Endodermal cell (in vitro differentiated cells): ENCODE measurements around the gene ABCF1. TPM values are rescaled to one million over a fixed set of nuclear protein-coding genes. Genes with fewer than 3 reads are reported as not detected.

Experiments used
- DNase-seq: peaks from one replicate; pipeline ENCODE4 v3.0.0-alpha.2; 2017
- H3K27ac ChIP-seq: 2 replicates; pipeline ENCODE4 v1.5.1; 2013; ENCODE audit warnings: mild to moderate bottlenecking, low read depth, low read length, moderate library complexity
- H3K27me3 ChIP-seq: 2 replicates; pipeline ENCODE4 v1.6.1; 2013; ENCODE audit warnings: mild to moderate bottlenecking, low read length, moderate library complexity; ENCODE audit not compliant: insufficient read depth, control insufficient read depth, poor library complexity, severe bottlenecking
- H3K36me3 ChIP-seq: 2 replicates; pipeline ENCODE4 v1.7.0; 2013; ENCODE audit warnings: mild to moderate bottlenecking, low read length, moderate library complexity; ENCODE audit not compliant: control insufficient read depth, insufficient read depth
- H3K4me1 ChIP-seq: one replicate; pipeline ENCODE4 v1.7.0; 2013; ENCODE audit warnings: low read length; ENCODE audit not compliant: control insufficient read depth, insufficient read depth
- H3K4me3 ChIP-seq: 2 replicates; pipeline ENCODE4 v1.5.1; 2013; ENCODE audit warnings: mild to moderate bottlenecking, low read length, moderate library complexity
- H3K9ac ChIP-seq: 2 replicates; pipeline ENCODE4 v1.6.1; 2013; ENCODE audit warnings: mild to moderate bottlenecking, low read length, moderate library complexity; ENCODE audit not compliant: poor library complexity, severe bottlenecking; ENCODE audit errors: extremely low read depth
- H3K9me3 ChIP-seq: 2 replicates; pipeline ENCODE4 v1.6.1; 2013; ENCODE audit warnings: mild to moderate bottlenecking, low read length, moderate library complexity; ENCODE audit not compliant: control insufficient read depth
- H3K27ac Mint-ChIP-seq: 2 replicates; pipeline ENCODE4 v1.8.0; 2020; ENCODE audit warnings: mixed read lengths
- H3K27me3 Mint-ChIP-seq: 2 replicates; pipeline ENCODE4 v1.8.0; 2021; ENCODE audit warnings: mild to moderate bottlenecking, mixed read lengths; ENCODE audit not compliant: insufficient read depth
- H3K36me3 Mint-ChIP-seq: 2 replicates; pipeline ENCODE4 v1.8.0; 2020; ENCODE audit warnings: low read depth, mixed read lengths
- H3K4me1 Mint-ChIP-seq: 2 replicates; pipeline ENCODE4 v1.8.0; 2020; ENCODE audit warnings: mixed read lengths
- H3K4me3 Mint-ChIP-seq: 2 replicates; pipeline ENCODE4 v1.8.0; 2020; ENCODE audit warnings: mild to moderate bottlenecking, moderate library complexity, mixed read lengths
- H3K9me3 Mint-ChIP-seq: 2 replicates; pipeline ENCODE4 v1.8.0; 2020; ENCODE audit warnings: mild to moderate bottlenecking, mixed read lengths
- CTCF ChIP-seq: fragments of 200-600 bp; sonication (generic); conservative IDR thresholded peaks from 2 replicates; pipeline ENCODE4 v1.5.0; 2021; ENCODE audit warnings: antibody characterized with exemption, mild to moderate bottlenecking
- WGBS, 2 experiments: methylation state at CpG; one replicate each; pipeline versions ENCODE4 v1.1.5 to v1.1.7; 2013; ENCODE audit warnings: missing lambda C conversion rate in 2 of 2, mixed read lengths in 1 of 2; ENCODE audit not compliant: insufficient coverage in 1 of 2, insufficient read length in 1 of 2; 5-methylcytosine and 5-hydroxymethylcytosine counted together
- total RNA-seq, 2 donors: library from RNA; stranded (reverse); fragmentation: NEBNext Ultra II Directional in 1 of 2; extraction: Animal tissue kit (Norgen Biotek cat#: 25700) in 1 of 2; gene quantifications; 2 replicates in 1 of 2; 3 replicates in 1 of 2; pipeline ENCODE4 v1.2.1, GENCODE V29; 2021

Gene ABCF1
- total RNA-seq, 2 donors from 2014 or later = 84.9 to 89.3 TPM

GRCh38 chr6:30618270-30618797 is 47.1 kb downstream of the ABCF1 start:
- peak overlapping the region; percentile 100 for H3K9ac ChIP-seq
- no peaks in the 10 kb centered on the region for H3K27me3 ChIP-seq
- DNase-seq = no peak
- Mint-ChIP-seq H3K4me1 (peaks cover 12% of the 10 kb centered on the region), H3K27me3 (no peaks in the 10 kb centered on the region), H3K27ac (peak overlapping the region; percentile 11), H3K4me3 (peak overlapping the region; percentile 99), H3K36me3 (peaks cover 44% of the 10 kb centered on the region), H3K9me3 (no peaks in the 10 kb centered on the region)
- no peak overlapping the region for H3K27ac ChIP-seq
- H3K9me3 ChIP-seq = no peaks in the 10 kb centered on the region
- H3K4me3 ChIP-seq = peak overlapping the region; percentile 94
- WGBS, 2 experiments = 31 to 38% methylated on average over 6 to 8 of the region's 8 CpGs
- H3K36me3 ChIP-seq = peaks cover 58% of the 10 kb centered on the region
- peaks cover 2% of the 10 kb centered on the region for H3K4me1 ChIP-seq
- no peak for TF ChIP-seq CTCF

DNA sequence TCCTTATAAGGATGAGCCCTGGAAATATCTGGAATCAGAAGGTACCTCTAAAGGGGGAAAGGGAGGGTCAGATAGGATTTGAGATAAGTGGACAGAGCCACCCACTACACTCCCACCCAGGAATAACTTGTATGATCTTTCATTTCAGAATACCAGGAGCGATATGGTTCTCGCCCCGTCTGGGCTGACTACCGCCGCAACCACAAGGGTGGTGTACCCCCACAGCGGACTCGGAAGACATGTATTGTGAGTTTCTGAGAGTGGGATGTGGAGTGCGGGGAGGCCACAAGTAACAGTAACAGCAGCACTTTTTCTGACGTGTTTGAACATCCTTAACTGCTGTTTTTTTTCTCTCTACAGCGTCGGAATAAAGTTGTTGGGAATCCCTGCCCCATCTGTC is 48.3 kb downstream of the ABCF1 start:
- H3K27me3 ChIP-seq = no peaks in the 10 kb centered on the region
- H3K36me3 ChIP-seq = peaks cover 56% of the 10 kb centered on the region
- no peak overlapping the region for H3K27ac ChIP-seq
- no peaks in the 10 kb centered on the region for H3K9me3 ChIP-seq
- Mint-ChIP-seq H3K9me3 (no peaks in the 10 kb centered on the region), H3K4me3 (no peak overlapping the region), H3K27me3 (no peaks in the 10 kb centered on the region), H3K27ac (no peak overlapping the region), H3K36me3 (peaks cover 52% of the 10 kb centered on the region), H3K4me1 (peaks cover 5% of the 10 kb centered on the region)
- no peak overlapping the region for H3K4me3 ChIP-seq
- 97 to 99% methylated on average over 9 to 11 of the region's 11 CpGs for WGBS, 2 experiments
- no peaks in the 10 kb centered on the region for H3K4me1 ChIP-seq
- no peak for TF ChIP-seq CTCF
- H3K9ac ChIP-seq = no peak overlapping the region
- no peak for DNase-seq

- Histone ChIP-seq H3K27ac (no peak overlapping the region), H3K4me3 (no peak overlapping the region), H3K4me1 (no peaks in the 10 kb centered on the region), H3K36me3 (peaks cover 77% of the 10 kb centered on the region), H3K9ac (no peak overlapping the region), H3K9me3 (no peaks in the 10 kb centered on the region), H3K27me3 (no peaks in the 10 kb centered on the region)
- H3K27ac Mint-ChIP-seq = no peak overlapping the region
- no peak overlapping the region for H3K4me3 Mint-ChIP-seq
- peaks cover 9% of the 10 kb centered on the region for H3K4me1 Mint-ChIP-seq
- TF ChIP-seq CTCF = no peak
- WGBS, 2 experiments = 95 to 97% methylated on average over 8 of the region's 8 CpGs
- peaks cover 66% of the 10 kb centered on the region for H3K36me3 Mint-ChIP-seq
- H3K9me3 Mint-ChIP-seq = no peaks in the 10 kb centered on the region
- H3K27me3 Mint-ChIP-seq = no peaks in the 10 kb centered on the region
- DNase-seq = no peak
Observed at GRCh38 chr6:30625511-30625910, 54.3 kb downstream of the ABCF1 start.
